Myometrial cell (primary cell): ENCODE data around the gene HMBS. TPM values are rescaled to one million over a fixed set of nuclear protein-coding genes. Genes with fewer than 3 reads are reported as not detected.

Source experiments
- total RNA-seq: library from RNA; depleted of rRNA; stranded (reverse); fragments of >200 nt; gene quantifications from 2 replicates; pipeline ENCODE4 v1.2.3, GENCODE V29; 2015

The HMBS gene
- 17.5 and 25.7 TPM in 2 replicates for total RNA-seq

GRCh38 chr11:119084663-119085436 is at the start of gene HMBS:
Gene HMBS, plus strand, starts transcription at chr11:119084881. Its CDS starts 153 bp downstream, at chr11:119085034.

GRCh38 chr11:119057000-119057769 is 27.5 kb upstream of the HMBS start, which contains the start of gene HYOU1:
Gene HYOU1, minus strand, starts transcription at chr11:119057205. Its CDS starts 1,045 bp downstream, at chr11:119056160.

GRCh38 chr11:119067371-119068222 is 17.1 kb upstream of the HMBS start, which contains the start of gene VPS11:
Gene VPS11, plus strand, starts transcription at chr11:119067818. Its CDS starts 6 bp downstream, at chr11:119067824.

GRCh38 chr11:119101759-119102423 is 17.2 kb downstream of the HMBS start, which contains the start of gene DPAGT1:
Gene DPAGT1, minus strand, starts transcription at chr11:119101853. Its CDS starts 198 bp downstream, at chr11:119101655.

GRCh38 chr11:119106564-119107537 is 22.2 kb downstream of the HMBS start, which contains the start of gene C2CD2L:
Gene C2CD2L, plus strand, starts transcription at chr11:119107344. Its CDS starts 398 bp downstream, at chr11:119107742.

GRCh38 chr11:119121008-119121810 is 36.5 kb downstream of the HMBS start, which contains the start of gene HINFP:
Gene HINFP, plus strand, starts transcription at chr11:119121580. Its CDS starts 5,365 bp downstream, at chr11:119126945.

Other genes starting within 250 kb of the HMBS start
- not detected in 2 replicates for gene CXCR5, start 201.0 kb upstream of the HMBS start, total RNA-seq
- 17.3 and 26.6 TPM in 2 replicates for gene BCL9L, start 159.0 kb upstream of the HMBS start, total RNA-seq
- not detected in 2 replicates for gene UPK2, start 128.6 kb upstream of the HMBS start, total RNA-seq
- gene FOXR1, start 113.1 kb upstream of the HMBS start, total RNA-seq, result not detected in 2 replicates
- 2.0 and 6.4 TPM in 2 replicates for gene CENATAC, start 86.7 kb upstream of the HMBS start, total RNA-seq
- 1,299 and 1,315 TPM in 2 replicates for gene RPS25, start 66.5 kb upstream of the HMBS start, total RNA-seq
- gene TRAPPC4, start 66.1 kb upstream of the HMBS start, total RNA-seq, result 64.3 and 95.9 TPM in 2 replicates
- gene SLC37A4, start 54.0 kb upstream of the HMBS start, total RNA-seq, result 15.4 and 17.6 TPM in 2 replicates
- 96.6 and 110 TPM in 2 replicates for gene HYOU1, start 27.7 kb upstream of the HMBS start, total RNA-seq
- gene VPS11, start 17.1 kb upstream of the HMBS start, total RNA-seq, result 20.5 and 20.7 TPM in 2 replicates
- 21.9 and 27.5 TPM in 2 replicates for gene DPAGT1, start 17.0 kb downstream of the HMBS start, total RNA-seq
- gene C2CD2L, start 22.5 kb downstream of the HMBS start, total RNA-seq, result 5.8 and 7.8 TPM in 2 replicates
- 7.8 and 12.4 TPM in 2 replicates for gene HINFP, start 36.7 kb downstream of the HMBS start, total RNA-seq
- under 0.01 and 0.29 TPM in 2 replicates for gene ABCG4, start 64.2 kb downstream of the HMBS start, total RNA-seq
- 16.0 and 23.1 TPM in 2 replicates for gene NLRX1, start 83.8 kb downstream of the HMBS start, total RNA-seq
- gene NHERF4, start 100.6 kb downstream of the HMBS start, total RNA-seq, result not detected in 2 replicates
- gene CBL, start 121.5 kb downstream of the HMBS start, total RNA-seq, result 7.8 and 9.4 TPM in 2 replicates
- gene MCAM, start 232.2 kb downstream of the HMBS start, total RNA-seq, result 77.6 and 86.5 TPM in 2 replicates
- 12.1 and 14.5 TPM in 2 replicates for gene RNF26, start 249.6 kb downstream of the HMBS start, total RNA-seq